Glutamatergic neuron (in vitro differentiated cells): ENCODE results near the gene ATG9B. TPM values are rescaled to one million over a fixed set of nuclear protein-coding genes. Genes with fewer than 3 reads are reported as not detected.

Experiments used
- DNase-seq: peaks from one replicate; pipeline ENCODE4 v3.0.0; 2022
- H3K27ac Mint-ChIP-seq: one replicate; pipeline ENCODE4 v1.8.0; 2020; ENCODE audit warnings: mild to moderate bottlenecking, mixed read lengths, inconsistent platforms; ENCODE audit not compliant: unreplicated experiment
- H3K27me3 Mint-ChIP-seq: one replicate; pipeline ENCODE4 v1.8.0; 2020; ENCODE audit warnings: mild to moderate bottlenecking, moderate library complexity, mixed read lengths, inconsistent platforms; ENCODE audit not compliant: unreplicated experiment
- H3K36me3 Mint-ChIP-seq: one replicate; pipeline ENCODE4 v1.8.0; 2020; ENCODE audit warnings: mild to moderate bottlenecking, mixed read lengths, inconsistent platforms; ENCODE audit not compliant: unreplicated experiment
- H3K4me1 Mint-ChIP-seq: one replicate; pipeline ENCODE4 v1.8.0; 2020; ENCODE audit warnings: mild to moderate bottlenecking, low read depth, mixed read lengths, inconsistent platforms; ENCODE audit not compliant: unreplicated experiment
- H3K4me3 Mint-ChIP-seq: one replicate; pipeline ENCODE4 v1.8.0; 2020; ENCODE audit warnings: mild to moderate bottlenecking, mixed read lengths, inconsistent platforms; ENCODE audit not compliant: unreplicated experiment
- H3K9me3 Mint-ChIP-seq: one replicate; pipeline ENCODE4 v1.8.0; 2020; ENCODE audit warnings: mild to moderate bottlenecking, moderate library complexity, mixed read lengths, inconsistent platforms; ENCODE audit not compliant: unreplicated experiment
- total RNA-seq: library from RNA; stranded (reverse); fragmentation: NEBNext Ultra II Directional; extraction: Animal tissue kit (Norgen Biotek cat#: 25700); gene quantifications from one replicate; pipeline ENCODE4 v1.2.1, GENCODE V29; 2021; ENCODE audit not compliant: unreplicated experiment
- TF ChIP-seq, protein P1 (sequence below): fragments of 200-600 bp; sonication (generic); IDR thresholded peaks from one replicate; pipeline ENCODE4 v1.5.0; 2021; ENCODE audit not compliant: partially characterized antibody, unreplicated experiment

Gene ATG9B
- total RNA-seq, 1 donor from 2014 or later, result 9.4 TPM

DNA sequence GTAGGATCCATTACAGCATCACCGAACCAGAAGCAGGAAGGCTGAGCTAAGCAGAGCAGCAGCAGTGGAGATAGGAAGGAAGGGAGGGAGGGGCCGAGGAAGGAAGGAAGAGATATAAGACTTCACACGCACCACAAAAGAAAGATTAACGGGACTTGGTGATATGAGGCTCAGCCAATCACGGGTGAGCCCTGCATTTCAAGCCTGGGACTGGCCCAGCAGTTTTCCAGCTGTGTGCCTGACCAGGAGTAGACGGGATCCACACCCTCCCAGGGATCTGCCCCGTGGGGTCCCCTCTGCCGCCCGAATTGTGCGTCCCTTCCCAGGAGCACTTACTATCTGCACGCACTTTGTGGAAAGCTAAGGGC lies 16.2 kb downstream of the ATG9B start:
- Mint-ChIP-seq H3K4me3 (peak overlapping the region; percentile 44), H3K4me1 (peaks cover 9% of the 10 kb centered on the region), H3K27ac (no peak overlapping the region), H3K27me3 (peaks cover 11% of the 10 kb centered on the region), H3K9me3 (peaks cover 10% of the 10 kb centered on the region), H3K36me3 (no peaks in the 10 kb centered on the region)
- no peak for DNase-seq
- TF ChIP-seq, protein P1, sequence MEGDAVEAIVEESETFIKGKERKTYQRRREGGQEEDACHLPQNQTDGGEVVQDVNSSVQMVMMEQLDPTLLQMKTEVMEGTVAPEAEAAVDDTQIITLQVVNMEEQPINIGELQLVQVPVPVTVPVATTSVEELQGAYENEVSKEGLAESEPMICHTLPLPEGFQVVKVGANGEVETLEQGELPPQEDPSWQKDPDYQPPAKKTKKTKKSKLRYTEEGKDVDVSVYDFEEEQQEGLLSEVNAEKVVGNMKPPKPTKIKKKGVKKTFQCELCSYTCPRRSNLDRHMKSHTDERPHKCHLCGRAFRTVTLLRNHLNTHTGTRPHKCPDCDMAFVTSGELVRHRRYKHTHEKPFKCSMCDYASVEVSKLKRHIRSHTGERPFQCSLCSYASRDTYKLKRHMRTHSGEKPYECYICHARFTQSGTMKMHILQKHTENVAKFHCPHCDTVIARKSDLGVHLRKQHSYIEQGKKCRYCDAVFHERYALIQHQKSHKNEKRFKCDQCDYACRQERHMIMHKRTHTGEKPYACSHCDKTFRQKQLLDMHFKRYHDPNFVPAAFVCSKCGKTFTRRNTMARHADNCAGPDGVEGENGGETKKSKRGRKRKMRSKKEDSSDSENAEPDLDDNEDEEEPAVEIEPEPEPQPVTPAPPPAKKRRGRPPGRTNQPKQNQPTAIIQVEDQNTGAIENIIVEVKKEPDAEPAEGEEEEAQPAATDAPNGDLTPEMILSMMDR, result no peak

DNA sequence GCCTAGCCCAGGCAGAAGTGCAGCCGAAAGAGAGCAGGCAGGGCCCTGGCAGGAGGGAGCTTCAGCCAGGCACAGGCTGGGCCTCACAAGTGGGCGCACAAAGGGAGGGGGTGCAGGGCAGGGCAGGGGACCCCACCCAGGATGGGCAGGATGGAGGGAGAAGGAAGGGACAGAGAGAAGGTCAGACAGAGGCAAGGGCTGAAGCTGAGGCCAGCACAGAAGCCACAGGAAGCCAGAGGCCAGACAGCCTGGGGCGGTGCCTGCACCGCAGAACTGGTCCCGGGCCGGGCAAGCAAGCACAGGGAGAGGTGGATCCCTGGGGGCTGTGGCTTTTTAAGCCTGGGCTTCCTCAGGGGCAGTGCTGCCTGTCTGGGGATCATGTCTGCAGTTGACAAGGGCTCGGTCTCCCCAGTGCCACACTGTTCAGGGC lies 16.8 kb downstream of the ATG9B start:
- DNase-seq, result no peak
- Mint-ChIP-seq H3K27me3 (peaks cover 10% of the 10 kb centered on the region), H3K4me3 (no peak overlapping the region), H3K36me3 (no peaks in the 10 kb centered on the region), H3K27ac (no peak overlapping the region), H3K4me1 (peaks cover 7% of the 10 kb centered on the region), H3K9me3 (peaks cover 10% of the 10 kb centered on the region)
- TF ChIP-seq, protein P1, result no peak

DNA sequence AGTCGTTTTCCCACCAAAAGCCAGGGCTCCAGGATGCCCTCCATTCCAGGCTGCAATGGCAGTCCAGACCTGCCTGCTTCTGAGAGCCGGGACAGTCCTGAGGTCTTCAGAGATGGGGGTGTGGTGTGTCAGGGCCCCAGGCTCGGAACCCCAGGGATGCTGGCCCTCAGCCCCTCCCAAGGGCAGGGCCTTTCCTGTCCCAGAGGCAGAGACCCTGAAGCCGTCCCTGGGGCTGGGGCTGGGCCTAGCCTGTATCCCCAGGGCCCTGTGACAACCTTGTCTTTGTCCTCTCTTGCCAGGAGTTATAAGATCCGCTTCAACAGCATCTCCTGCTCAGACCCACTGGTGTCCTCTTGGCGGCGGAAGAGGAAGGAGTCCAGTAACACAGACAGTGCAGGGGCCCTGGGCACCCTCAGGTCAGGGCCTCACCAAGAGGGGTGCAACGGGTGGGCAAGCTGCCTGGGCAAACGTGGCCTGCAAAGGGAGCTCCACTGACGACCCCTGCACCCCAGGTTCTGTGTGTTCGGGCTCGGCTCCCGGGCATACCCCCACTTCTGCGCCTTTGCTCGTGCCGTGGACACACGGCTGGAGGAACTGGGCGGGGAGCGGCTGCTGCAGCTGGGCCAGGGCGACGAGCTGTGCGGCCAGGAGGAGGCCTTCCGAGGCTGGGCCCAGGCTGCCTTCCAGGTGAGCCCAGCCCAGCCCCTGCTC lies 17.5 kb downstream of the ATG9B start:
- DNase-seq, result no peak
- no peaks in the 10 kb centered on the region for H3K36me3 Mint-ChIP-seq
- peaks cover 6% of the 10 kb centered on the region for H3K9me3 Mint-ChIP-seq
- no peak overlapping the region for H3K4me3 Mint-ChIP-seq
- H3K4me1 Mint-ChIP-seq, result peaks cover 6% of the 10 kb centered on the region
- TF ChIP-seq, protein P1, result no peak
- peaks cover 5% of the 10 kb centered on the region for H3K27me3 Mint-ChIP-seq
- H3K27ac Mint-ChIP-seq, result no peak overlapping the region

DNA sequence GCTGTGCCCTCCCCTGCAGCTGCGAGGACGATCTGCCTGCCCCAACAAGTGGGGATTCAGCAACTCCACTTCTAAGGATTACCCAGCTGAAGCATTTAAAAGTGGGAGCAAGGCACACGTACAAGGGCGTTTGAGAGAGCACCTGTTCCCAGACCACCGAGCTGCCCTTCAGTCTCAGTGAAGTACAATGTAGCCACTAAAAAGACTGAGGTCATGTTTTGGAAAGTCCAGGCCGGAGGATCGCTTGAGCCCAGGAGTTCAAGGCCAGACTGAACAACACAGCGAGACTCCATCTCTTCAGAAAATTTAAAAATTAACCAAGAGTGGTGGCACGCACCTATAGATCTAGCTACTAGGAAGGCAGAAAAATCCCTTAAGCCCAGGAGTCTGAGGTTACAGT lies 18.7 kb downstream of the ATG9B start:
- Mint-ChIP-seq H3K27me3 (peaks cover 2% of the 10 kb centered on the region), H3K9me3 (peaks cover 6% of the 10 kb centered on the region), H3K36me3 (no peaks in the 10 kb centered on the region), H3K27ac (no peak overlapping the region), H3K4me3 (no peak overlapping the region), H3K4me1 (peaks cover 6% of the 10 kb centered on the region)
- TF ChIP-seq, protein P1, result no peak
- no peak for DNase-seq

DNA sequence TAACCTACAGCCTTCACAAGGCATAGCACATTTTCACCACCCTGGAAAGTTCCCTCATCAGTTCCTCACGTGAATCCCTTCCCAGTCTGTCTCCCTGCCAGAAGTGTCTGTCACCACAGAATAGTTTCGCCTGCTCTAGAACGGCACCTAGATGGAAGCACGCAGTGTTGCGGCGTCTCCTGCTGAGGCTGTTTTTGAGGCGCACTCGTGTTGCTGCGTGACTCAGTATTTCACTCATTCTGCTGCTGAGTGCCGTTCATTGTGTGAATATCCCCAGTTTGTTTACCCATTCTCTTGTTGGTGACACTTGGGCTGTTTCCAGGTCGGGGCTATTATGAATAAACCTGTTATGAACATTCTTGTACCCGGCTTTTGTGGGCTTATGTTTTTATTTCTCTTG lies 20.7 kb downstream of the ATG9B start:
- Mint-ChIP-seq H3K9me3 (peaks cover 6% of the 10 kb centered on the region), H3K4me1 (peaks cover 6% of the 10 kb centered on the region), H3K36me3 (no peaks in the 10 kb centered on the region), H3K27me3 (peaks cover 2% of the 10 kb centered on the region), H3K27ac (no peak overlapping the region), H3K4me3 (peak overlapping the region; percentile 8)
- TF ChIP-seq, protein P1, result no peak
- no peak for DNase-seq
